Mucosa of gallbladder (tissue), 1 donor: ENCODE measurements around the gene MAGI1. TPM values are rescaled to one million over a fixed set of nuclear protein-coding genes. Genes with fewer than 3 reads are reported as not detected.
"Not testable (repeated sequence)": the region's sequence is repeated elsewhere in the genome, so short reads cannot be mapped to it uniquely, and the experiment has no call there.

Experiments
- DNase-seq: peaks from one replicate; pipeline ENCODE4 v3.0.0-alpha.2; 2020; ENCODE audit warnings: low spot score
- total RNA-seq: library from RNA; stranded (reverse); gene quantifications from one replicate; pipeline ENCODE4 v1.2.1, GENCODE V29; 2021
- donor health status: DM: no; HTN: no; CAD: no.

MAGI1 gene
- total RNA-seq, 1 donor from 2014 or later = 87.4 TPM

DNA sequence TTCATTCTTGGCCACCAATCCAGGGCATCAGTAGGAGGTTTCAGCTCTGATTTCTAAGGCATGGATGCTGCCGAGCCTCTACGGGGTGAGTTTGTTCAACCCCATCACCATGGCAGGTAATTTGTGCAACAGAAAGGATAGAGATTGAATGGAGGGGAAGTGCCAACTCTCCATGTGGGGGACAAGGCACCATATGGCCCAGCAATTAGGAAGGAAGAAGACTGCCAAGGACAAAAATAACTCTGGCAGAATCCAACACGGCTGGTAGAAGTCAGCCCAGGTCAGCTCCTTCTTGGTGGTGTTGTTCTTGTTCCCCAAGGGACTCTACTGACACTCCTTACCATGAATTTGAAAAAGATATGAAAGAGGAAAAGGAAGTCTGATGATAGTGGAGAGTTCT is 503.9 kb downstream of the MAGI1 start:
- DNase-seq = no peak

DNA sequence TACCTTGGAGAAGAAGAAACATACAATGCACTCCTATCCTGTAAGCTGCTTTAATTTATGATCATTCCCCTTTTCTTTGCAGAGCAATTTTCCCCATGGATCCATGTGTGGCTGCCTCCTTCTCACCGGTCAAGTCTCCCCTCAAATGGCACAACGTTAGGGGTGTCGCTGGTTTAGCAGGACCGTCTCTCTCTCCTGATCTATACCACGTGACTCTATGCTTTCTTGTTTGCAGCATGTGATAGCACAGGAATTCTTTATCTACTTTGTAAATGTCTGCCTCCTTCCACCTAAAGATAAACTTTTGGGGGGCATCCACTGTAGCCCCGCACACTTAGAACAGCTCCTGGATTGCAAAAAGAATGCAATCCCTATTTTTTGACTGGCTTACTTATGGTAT is 506.0 kb downstream of the MAGI1 start:
- DNase-seq = no peak

DNA sequence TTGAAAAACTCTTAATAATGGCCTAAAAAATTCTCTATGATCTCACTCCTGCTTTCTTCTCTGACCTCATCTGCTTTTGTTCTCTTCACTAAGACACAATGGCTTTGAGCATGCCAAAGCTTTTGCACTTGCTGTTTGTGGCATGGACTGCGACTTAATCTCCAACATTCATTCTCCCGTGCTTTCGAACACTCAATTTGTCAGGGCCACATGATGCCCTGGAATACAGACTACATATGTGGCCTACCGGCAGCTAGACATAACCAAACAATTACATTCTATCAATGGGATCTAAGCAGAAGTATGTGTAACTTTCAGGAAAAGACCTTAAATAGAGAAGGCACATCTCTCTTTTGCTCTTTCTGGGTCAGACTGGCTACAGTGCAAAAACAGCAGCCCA is 506.5 kb downstream of the MAGI1 start:
- DNase-seq = no peak

DNA sequence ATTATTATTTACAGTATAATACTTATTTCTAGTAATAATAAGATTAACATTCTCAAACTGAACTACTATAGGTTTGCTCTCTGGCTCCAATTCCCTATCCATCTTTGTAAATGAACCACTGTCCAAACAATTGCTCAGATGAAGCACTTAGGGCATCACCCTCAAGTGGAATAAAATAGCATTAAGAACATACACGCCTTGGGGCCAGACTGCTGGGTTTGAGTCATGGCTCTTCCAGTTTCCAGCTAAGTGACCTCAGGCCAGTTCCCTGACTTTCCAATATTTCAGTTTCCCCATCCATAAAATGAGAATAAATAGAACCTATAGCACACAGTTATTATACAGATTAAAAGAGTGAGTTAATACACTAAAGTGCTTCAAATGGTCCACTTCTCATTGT is 507.2 kb downstream of the MAGI1 start:
- no peak for DNase-seq

DNA sequence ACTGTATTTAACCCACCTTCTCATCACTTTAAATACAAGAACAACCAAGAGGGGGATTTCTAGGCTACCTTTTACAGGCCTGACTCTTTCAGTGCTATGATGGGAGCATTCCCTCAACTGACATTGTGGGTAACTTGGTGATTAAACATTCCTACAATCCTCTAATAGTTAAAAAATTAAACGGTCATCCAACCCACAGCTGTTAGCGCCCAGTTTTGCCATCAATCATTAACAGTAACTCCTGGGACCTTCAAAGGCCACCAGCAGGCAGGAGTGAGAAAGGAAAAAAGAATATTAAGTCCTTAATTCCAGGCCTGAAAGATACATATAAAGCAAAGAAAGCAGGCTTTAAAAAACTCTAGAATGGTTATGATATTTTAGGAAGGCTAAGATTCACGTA is 512.1 kb downstream of the MAGI1 start:
- DNase-seq = no peak

DNA sequence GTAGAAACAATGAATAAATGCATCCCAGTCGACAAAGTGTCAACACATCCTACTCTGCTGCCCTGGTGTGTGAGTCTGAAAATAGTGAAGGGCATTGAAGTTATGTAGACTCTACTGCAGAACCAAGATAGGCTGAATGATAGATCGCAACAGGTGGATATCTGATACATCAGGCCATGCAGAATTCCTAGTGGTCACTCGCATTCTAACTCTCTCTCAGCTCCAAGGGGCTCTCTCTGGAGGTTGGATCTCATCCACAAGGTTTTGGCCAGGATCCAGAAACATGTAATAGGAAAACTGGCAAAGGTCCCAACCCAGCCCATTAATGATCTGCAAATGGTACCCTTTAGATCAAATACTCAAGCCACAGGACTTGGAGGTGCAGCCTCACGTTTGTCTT is 514.1 kb downstream of the MAGI1 start:
- DNase-seq = no peak

DNA sequence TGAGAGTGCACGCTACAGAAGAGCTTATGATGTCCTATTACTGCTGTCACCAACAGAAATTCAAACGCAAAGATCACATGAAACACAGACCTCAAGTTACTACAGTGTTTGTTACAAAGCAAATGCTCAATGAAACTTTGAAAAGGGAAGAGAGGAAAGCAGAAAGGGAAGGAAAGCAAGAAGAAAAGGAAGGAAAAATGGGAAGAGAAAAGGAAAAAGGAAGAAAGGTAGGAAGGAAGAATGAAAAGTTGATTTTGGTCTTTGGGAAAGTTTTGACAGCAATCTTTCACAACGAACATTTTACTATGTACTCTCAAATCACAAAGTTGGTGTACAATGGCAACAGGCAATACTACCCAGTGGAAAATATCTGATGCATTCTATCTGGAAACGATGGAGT is 514.8 kb downstream of the MAGI1 start:
- DNase-seq = no peak

DNA sequence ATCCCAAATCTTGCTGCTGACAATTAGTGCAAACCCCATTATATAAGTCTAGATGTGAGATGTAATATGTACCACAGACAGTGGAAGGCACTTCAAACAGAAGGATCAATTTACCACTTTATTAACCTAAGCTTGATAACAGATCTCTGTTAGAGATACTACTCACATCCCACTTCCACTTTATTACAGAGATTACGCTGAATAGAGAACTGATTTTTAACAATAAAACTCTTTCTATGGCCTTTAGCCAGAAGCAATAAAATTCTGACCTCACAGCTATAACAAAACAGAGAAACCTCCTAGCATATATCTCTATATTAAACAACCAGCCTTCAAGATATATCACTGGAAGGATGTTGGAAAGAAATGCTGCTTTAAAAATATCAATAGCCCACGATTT is 517.7 kb downstream of the MAGI1 start:
- DNase-seq = no peak

DNA sequence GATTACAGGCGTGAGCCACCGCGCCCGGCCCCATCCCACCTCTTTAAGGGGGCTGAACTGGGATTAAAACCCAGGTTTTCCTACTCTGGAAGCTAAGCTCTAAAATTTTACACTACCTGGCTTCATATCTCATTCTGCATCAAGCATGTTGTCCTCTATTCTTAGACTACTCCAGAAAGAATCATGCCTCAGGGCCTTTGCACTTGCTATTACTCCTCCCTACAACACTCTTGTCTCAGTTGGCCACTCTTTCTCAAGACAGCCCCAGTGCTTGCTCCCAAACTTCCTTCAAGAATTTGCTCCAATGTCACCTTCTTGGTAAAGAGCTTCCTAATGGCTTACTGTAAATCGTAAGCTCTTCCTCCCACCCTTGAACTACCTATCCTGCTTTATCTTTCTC is 521.7 kb downstream of the MAGI1 start:
- DNase-seq = no peak

DNA sequence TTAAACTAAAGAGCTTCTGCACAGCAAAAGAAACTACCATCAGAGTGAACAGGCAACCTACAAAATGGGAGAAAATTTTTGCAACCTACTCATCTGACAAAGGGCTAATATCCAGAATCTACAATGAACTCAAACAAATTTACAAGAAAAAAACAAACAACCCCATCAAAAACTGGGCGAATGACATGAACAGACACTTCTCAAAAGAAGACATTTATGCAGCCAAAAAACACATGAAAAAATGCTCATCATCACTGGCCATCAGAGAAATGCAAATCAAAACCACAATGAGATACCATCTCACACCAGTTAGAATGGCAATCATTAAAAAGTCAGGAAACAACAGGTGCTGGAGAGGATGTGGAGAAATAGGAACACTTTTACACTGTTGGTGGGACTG is 524.4 kb downstream of the MAGI1 start:
- not testable (repeated sequence) for DNase-seq

DNA sequence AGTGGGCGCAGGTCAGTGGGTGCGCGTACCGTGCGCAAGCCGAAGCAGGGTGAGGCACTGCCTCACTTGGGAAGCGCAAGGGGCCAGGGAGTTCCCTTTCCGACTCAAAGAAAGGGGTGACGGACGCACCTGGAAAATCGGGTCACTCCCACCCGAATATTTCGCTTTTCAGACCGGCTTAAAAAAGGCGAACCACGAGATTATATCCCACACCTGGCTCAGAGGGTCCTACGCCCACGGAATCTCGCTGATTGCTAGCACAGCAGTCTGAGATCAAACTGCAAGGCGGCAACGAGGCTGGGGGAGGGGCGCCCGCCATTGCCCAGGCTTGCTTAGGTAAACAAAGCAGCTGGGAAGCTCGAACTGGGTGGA is 529.3 kb downstream of the MAGI1 start:
- DNase-seq = not testable (repeated sequence)

DNA sequence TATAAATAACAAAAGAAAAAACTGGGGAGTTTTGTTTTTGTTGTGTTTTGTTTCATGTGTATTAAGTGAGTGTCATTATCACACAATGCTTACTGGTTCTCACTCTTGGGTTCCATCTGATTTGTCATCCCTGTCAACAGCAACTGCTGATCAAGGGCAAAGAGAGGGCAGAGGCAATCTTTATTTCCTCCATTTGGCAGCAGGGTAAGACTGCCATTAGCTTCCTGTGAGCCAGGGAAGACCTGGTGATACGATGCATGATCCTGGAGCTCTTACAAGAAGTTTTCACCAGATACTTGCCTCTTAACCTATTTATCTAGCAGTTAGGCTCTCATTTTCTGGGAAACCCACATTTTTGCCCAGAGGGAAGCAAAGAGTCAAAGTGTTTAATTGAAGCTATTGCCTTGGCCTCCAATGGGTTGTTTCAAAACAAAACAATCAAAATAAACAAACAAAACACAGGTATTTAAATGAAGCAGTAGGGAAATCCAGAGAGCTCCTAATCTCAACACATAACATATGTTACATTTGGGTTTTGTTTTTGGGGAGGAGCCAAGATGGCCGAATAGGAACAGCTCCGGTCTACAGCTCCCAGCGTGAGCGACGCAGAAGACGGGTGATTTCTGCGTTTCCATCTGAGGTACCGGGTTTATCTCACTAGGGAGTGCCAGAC is 529.8 kb downstream of the MAGI1 start:
- no peak for DNase-seq

DNA sequence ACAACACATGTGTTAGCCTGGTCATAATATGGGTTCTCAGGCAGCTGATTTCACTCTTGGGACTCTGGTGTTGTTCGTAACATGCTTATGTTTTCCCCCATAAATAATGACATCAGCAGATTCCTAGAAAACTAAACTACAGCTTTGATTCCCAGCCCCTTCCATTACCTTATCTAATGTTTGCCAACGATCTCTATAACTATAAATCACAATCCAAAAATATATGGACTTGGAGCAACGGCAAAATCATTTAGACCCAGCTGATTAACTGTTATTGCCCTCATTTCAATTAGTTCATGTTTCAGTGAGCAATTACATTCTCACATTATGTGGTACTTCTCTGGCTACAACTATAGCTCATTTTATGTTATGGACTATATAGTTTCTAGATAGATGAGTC is 531.3 kb downstream of the MAGI1 start:
- DNase-seq = no peak

DNA sequence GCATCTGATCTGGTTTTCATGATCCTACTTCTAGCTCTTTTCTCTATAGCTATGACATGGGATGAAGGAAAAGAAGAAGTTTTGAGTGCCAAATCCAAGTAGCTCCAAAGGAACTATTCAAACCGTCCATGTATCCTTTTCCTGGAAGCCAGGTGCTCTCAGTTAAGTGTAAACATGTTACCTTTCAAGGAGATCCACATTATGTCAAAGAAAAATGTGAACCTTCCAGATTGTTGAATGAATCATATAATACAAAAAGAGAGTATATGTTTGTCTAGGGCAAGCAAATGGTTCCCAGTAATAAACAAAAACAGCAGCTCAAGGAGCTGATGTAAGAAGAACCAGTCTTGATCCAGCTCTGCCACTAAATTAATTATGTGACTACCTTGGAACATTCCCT is 534.9 kb downstream of the MAGI1 start:
- DNase-seq = no peak

DNA sequence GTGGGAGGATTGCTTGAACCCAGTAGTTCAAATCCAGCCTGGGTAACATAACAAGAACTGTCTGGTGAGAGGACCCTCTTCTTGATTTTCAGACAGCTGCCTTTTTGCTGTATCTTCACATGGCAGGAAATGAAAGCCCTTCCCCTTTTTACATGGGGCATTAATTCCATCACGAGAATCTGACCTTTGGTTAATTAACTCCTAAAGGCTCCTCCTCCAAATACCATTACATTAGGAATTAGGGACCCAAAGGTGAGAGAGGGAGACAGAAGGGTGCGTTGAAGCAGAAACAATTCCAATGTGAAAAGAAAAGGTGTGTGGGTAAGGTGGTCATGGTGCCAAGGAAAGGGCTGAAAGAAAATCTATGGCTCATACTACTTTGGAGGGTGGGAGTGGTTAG is 536.2 kb downstream of the MAGI1 start:
- DNase-seq = no peak

DNA sequence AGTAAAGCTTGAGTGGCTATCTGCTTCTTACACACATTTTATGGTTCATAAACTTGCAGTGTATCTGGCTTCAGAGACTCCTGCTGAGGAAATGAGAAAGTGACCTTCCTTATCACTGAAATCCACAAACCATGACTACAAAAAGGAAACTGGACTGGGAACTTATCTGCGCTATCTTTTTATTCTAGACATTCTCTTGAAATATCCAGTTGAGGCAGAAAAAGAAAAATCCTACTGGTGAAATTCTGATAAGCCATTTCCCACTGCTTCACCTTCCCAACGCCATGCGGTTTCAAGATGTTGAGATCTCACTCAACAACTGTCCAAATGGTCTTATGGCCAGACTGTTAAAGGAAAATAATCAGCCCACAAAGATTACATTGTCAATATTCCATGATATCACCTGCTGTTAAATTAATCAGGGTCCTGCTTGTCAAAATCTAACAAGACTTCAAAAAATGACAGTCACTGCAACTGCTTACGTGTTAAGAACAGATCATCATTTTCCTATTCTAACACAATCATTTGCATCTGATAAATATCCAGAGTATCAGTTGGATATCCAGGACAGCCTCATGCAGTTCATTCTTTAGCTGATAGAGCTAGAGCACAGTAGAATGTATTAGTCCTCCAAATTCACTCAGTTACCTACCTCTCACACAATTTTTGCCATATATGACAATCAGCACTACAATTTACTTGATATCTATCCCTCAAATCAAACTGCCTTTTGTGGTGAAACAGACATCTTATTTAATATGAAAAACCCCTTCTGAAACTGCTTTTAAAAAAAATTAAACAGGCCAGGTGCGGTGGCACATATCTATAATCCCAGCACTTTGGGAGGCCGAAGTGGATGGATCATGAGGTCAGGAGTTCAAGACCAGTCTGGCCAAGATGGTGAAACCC is 538.1 kb downstream of the MAGI1 start:
- DNase-seq = no peak

DNA sequence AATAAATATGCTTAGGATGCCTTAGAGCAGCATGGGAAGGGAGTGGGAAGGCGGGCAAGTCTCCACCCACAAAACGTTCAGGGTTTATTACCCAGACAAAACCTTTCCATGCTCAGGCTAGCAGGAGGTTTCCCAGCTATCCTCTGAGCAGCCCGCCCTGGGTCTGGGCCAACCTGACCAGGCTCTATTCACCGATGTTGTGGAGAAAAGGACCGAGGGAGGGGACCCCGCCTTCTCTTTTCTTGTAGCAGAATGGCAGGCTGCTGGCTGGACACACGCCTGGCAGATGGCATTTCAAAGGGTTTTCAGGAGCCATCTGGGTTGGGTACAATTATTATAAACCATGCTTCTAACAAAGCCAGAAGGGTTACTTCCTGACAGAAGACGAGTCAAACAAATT is 540.9 kb downstream of the MAGI1 start:
- DNase-seq = no peak

DNA sequence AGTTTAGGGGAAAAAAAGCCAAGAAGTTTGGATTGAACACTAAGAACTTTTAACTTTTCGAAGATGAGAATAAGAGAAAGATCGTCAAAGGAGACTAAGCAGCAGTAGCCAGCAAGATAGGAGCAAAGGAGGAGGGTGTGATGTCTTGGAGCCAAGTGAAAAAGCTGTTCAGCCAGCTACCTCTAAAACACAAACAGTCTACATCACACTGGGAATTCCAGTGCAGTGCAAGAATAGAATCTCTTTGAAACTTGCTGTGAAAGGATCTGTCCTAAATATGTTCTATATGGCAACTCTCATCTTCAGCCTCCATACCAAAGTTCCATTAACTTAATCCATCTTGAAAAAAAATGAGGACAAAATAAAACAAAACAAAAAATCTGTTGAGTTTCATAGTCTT is 541.5 kb downstream of the MAGI1 start:
- no peak for DNase-seq

DNA sequence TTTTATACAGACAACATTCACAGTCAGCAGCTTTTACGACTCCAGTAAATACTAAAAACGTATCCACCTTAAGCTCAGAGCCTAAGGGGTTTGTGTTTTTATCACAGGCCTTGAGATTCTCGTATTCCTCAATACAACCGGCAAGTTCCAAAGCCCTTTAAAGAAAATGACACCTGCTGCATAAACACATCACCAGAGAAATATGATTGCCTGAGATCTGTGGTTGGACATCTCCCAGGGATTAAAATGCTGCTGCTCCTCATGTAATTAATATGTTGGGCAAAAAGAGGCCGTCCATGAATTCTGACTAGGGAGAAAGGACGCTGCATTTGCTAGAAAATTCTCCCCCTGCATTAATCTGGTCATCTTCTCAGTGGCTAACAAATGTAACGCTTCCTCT is 544.8 kb downstream of the MAGI1 start:
- no peak for DNase-seq

DNA sequence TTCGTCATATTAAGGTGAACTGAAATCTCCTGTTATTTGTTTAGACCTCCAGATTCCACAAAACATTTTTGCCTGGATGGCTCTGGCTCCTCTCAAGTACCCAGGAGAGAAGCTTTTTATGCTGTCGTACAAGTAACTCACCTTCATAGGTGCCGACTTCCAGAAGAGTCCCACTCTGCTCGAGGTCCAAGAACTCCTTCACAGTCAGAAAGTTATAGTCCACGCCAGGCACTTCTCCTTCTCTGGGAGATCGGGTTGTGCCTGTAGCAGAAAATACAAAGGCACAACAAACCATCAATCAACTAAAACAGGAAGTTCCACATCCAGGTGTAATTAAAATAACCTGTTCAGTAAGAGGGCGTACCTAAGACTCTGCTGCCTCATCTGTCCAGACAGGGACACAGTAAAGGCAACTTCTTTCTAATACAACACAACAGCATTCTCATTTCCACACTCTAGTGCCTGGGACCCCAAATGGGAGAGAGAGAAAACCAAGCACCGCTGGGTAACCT is 545.3 kb downstream of the MAGI1 start:
- no peak for DNase-seq

DNA sequence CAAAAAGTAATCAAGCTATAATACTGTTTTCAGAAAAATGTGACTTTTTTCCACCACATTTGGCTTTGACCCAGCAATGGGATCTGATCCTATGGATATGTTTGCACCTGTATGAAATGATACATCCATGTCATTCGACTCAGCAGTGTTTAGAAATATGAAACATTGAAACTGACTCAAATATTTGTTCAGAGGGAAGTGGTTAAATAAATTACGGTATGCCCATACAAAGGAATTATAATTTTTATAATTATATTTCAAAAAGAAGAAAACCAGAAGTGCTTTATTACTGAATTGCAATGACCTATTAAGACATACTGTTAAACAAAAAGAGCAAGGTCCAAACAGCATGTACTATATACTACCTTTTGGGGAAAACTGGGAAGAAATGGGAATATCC is 546.5 kb downstream of the MAGI1 start:
- DNase-seq = no peak

DNA sequence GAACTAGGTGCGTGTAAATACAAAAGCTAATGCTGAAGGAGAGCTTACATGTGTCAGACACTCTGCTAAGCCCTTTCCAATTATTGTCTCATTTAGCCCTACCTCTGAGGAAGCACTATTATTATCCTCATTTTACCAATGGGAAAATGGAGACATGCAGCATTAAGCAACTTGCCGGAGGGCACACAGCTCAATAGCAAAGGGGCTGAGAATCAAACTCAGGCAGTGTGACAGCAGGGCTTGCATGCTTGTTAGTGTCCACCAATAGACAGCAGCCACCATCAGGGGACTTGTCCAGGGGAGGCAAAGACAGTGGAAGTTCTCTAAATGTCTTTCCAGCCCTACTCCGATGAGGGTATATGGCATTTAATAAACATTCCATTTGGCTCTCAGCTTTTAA is 548.6 kb downstream of the MAGI1 start:
- no peak for DNase-seq

DNA sequence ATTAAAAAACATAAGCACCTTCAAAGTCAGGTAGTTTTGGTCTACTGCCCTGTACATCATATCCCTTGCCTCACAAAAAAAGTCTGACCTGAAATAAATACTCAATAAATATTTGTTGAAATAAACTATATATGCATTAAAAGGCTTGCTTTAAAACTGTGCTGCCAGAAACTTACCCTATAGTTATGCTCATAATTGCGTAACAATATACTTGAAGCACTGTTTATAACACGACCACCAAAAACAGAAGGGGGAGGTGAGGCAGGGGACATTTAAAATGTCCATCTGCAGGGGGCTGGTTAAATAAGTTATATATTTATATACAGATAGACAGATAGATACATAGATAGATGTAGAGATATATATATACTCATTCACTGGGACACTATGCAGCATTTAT is 549.5 kb downstream of the MAGI1 start:
- DNase-seq = no peak
